CD4-positive, alpha-beta T cell treated with Interleukin-2 at 100 ng/mL for 4 hours (primary cell): ENCODE data around the gene KRT77.
"Not testable (repeated sequence)": the region's sequence is repeated elsewhere in the genome, so short reads cannot be mapped to it uniquely, and the experiment has no call there.

Experiments
- DNase-seq: peaks from one replicate; pipeline ENCODE4 v3.0.0-alpha.2; 2020; ENCODE audit warnings: low spot score

KRT77 gene

GRCh38 chr12:52675301-52675701 is 28.0 kb downstream of the KRT77 start:
- DNase-seq = no peak

- no peak for DNase-seq
Measured at GRCh38 chr12:52674433-52674775, 28.9 kb downstream of the KRT77 start.

DNA sequence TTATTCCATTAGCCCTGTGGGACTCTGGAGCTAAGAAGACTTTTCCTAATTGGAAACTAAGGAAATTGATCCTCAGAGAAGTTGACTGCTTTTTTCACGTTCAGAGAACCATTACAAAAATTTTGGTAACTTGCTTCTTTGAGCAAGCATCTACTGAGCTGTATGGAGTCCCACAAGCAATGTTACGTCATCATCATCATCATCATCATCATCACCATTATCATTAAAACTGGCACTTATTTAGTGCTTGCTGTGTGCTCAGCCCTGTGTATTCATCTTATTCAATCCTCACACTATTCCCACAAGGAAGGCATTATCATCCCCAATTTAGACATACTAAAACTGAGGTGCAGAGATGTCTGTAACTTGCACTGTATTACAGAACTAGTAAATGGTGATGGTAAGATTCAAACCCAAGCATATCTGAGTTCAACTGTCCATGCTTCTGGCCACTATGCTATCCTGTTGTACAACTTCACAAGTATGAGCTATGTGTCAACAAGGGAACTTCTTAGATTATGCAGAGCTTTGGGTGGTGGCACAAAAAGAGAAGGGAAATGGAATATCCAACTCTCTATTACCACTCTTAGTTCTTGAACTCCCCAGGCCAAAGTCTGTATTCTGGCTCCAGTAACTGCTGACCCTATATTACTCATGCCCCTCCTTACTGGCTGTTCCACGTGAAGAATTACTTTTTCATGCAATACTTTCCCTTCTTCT is 29.5 kb downstream of the KRT77 start:
- no peak for DNase-seq

GRCh38 chr12:52673217-52673616 is 30.1 kb downstream of the KRT77 start:
- no peak for DNase-seq

DNA sequence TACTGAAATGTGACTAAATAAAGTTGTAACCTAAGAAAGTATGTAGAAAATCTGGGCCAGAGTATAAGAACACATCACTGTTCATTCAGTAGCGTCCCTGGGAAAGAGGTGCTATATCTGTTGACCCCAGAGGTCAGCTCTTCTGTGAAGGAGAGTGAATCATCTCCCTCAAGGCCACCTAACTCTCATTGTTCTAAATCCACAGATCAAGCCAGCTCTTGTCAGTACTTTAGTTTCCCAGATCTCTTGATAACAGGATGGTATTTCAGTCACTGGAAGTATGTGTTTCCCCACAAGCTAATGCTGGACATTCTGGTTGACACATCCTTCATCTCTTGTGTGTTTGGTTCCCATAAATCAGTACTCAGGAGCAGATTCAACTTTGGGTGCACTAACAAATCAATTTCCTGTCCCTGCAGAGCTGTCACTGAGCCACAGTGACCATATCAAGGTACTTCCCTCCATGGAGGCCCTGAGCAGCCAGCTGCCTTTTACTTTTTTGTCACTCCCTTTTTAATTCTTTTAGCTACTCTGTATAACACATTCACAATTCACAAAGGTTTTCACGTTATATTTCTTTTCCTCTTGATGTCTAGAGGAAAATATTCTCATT is 30.9 kb downstream of the KRT77 start:
- no peak for DNase-seq

- no peak for DNase-seq
Measured at GRCh38 chr12:52670961-52671360, 32.4 kb downstream of the KRT77 start.

DNA sequence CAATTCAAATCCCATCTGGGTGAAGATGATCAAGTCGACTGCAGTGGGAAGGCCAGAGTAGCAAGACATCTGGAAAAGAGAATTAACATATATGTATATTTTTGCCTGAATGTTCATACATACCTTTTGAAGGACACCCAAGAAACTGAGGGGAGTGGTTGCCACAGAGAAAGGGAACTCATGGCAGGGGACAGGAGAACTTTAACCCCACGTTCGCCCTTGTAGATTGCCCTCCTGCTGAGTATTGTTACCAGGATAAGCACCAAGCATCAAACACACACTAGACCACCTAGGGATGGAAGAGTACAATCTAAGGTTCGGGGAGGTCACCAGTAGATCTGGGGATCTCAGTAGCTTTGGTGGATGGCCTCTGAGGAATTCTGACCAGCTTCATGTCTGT is 32.8 kb downstream of the KRT77 start:
- no peak for DNase-seq

DNA sequence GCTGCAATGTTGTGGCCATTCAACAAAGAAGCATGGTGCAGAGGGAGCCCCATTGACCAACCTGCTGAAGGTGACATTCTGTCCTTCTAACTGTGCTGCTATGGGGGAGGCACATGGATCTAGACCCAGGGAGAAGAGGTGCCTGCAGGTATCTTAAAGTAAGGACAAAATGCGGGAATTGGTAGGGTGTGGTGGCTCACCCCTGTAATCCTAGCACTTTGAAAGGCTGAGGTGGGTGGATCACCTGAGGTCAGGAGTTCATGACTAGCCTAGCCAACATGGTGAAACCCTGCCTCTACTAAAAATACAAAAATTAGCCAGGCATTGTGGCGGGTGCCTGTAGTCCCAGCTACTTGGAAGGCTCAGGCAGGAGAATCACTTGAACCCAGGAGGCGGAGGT is 33.4 kb downstream of the KRT77 start:
- DNase-seq = not testable (repeated sequence)

- no peak for DNase-seq
Measured at GRCh38 chr12:52669426-52669825, 33.9 kb downstream of the KRT77 start.

- DNase-seq = no peak
Measured at GRCh38 chr12:52667931-52668330, 35.4 kb downstream of the KRT77 start.

DNA sequence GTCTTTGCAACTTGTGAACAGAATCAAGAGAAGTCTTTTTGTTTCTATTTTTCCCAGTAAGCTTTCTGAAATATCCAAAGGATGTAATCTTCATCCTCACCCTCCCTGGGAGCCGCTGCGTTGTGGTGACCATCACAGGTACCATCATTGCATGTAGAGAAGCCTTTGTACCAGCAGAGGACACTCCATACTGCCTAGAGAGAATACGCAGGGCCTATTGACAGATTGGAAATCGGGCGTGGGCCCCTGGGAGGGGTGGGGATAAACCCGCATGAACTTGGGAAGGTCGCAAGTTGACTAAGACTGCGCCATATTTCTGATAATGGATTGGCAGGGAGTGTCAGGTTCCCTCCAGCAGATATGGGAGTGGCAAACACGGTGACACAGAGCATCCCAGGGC is 35.8 kb downstream of the KRT77 start:
- no peak for DNase-seq

- DNase-seq = no peak
Measured at GRCh38 chr12:52666471-52666870, 36.9 kb downstream of the KRT77 start.

DNA sequence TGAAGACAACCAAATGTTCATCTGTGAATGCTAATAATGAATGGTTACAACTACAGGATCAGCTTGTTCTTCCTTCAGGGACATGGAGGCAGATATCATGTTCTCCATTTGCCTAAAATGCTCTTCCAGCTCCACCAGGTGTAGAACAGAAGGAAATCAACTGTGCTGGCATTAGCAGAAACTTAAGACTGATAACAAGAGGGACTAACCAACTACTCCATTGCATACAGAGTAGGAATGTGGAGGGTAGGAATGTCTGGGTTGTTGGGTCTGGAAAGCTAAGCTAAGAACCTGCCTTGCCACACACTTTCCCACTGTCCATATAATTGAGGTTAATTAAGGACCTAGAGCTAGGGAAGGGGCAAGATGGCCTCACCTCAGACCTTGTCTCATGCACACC is 39.9 kb downstream of the KRT77 start:
- no peak for DNase-seq

DNA sequence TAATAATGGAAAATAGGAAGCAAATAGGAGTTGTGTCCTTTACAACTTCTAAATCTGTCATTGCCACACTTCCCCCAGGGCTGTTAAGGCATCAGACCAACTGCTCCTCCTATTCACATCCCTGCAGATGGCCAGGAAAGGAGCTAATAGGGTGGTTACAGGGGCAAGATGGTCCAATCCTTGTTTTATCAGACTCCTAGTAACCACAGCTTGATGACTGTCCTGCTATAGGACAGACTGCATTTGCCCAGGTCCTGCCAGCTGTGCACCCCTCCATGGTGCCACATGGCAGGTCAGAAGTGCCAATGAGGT is 40.5 kb downstream of the KRT77 start:
- no peak for DNase-seq

- DNase-seq = no peak
Measured at GRCh38 chr12:52662093-52662917, 41.0 kb downstream of the KRT77 start.

DNA sequence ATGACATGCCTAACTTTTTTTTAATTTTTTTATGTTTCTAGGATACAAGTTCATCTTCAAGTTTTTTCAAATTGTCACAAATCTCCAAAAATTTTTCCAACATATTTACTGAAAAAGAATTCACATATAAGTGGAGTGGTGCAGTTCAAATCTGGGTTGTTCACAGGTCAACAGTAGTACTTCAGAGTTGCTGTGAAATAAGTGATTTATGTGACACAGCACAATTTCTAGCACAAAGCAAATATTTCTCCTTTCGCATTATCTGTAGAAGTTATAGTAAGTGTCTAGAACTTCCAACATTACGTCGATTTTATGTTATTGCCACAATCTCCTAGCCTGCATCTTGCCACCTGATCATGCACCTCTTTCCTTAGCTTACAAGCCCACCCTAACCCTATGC is 41.7 kb downstream of the KRT77 start:
- no peak for DNase-seq

- DNase-seq = no peak
Measured at GRCh38 chr12:52660934-52661499, 42.3 kb downstream of the KRT77 start.

DNA sequence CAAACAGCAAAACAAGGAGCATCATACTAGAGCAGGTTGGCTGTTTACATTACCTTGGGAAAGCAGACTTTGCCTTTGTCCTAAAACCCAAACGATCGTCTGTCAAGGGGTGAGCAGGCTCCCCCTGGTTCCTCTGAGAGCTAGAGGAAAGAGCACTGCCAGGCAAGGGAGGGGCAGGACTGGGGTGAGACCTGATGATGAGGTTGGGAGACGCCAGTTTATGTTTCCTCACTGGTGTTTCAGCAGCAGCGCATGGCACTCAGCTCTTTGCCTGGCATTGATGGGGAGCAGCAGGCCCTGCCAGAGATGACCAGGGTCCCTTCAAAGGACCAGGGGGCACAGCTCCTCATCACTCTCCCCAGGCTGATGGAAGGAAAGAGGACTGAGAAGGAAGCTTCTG is 43.4 kb downstream of the KRT77 start:
- no peak for DNase-seq

- DNase-seq = no peak
Measured at GRCh38 chr12:52659395-52659794, 43.9 kb downstream of the KRT77 start.

DNA sequence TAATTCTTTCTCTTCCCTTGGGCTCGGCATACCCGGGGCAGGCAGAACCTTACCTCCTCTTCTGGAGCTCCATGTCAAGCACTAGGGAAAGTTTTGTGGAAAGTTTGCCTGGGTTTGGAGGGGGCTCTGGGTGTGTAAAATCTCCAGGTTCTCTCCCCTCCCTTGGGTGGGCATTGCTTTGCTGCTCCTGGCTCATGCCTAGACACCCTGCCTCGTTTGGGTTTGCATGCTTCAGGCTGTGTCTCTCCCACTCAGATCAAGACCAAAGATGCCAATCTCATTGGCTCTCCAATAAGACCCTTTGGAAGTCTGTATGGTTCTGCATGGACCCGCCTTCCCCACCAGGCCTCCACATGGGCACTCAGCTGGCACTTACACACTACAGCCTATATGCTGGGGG is 45.1 kb downstream of the KRT77 start:
- no peak for DNase-seq

DNA sequence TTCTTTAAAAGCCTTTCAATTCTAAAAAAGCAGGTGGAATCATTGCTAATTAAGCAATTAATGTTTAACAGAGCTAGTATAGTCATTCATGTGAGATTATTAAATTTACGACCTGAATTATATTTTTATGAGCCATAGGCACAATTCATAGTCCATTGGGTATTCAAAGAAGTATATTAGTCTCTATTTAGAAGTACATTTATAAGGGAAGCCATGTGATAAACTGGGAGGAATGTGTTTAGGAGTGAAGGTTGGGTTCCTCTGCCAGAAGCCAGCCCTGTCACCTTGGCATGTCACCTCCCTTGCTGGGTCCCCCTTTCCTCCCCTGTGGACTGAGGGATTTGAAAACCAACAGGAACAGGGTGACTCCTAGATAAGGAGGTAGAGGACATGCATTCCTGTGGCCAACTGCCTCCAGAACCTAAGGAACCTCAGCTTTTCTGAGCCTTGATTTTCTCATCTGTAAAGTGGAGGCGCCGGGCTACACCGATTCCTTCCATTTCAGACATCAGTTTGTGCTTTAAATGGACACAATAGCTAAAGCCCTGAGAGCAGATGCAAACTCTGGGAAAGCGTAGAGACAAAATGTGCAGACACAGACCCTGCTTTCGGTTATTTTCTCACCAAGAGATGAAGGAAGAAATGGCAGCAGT is 45.9 kb downstream of the KRT77 start:
- no peak for DNase-seq

- DNase-seq = no peak
Measured at GRCh38 chr12:52656616-52657015, 46.7 kb downstream of the KRT77 start.

GRCh38 chr12:52655720-52656124 is 47.6 kb downstream of the KRT77 start:
- no peak for DNase-seq
